CD4-positive, alpha-beta T cell treated with Interleukin-21 for 1 hour (primary cell): ENCODE data around the gene GADD45B.

ENCODE experiments used
- DNase-seq: peaks from one replicate; pipeline ENCODE4 v3.0.0-alpha.2; 2020

The GADD45B gene

GRCh38 chr19:2475702-2476450 is at the start of gene GADD45B:
TSS of gene GADD45B (plus strand) at chr19:2476127. CDS start at chr19:2476359, 232 bp downstream.
- DNase-seq: peak; percentile 98

GRCh38 chr19:2426611-2427428 is 49.1 kb upstream of the GADD45B start:
- peak; percentile 47 for DNase-seq

- peak; percentile 95 for DNase-seq
These were observed 48.3 kb upstream of the GADD45B start, which contains the start of gene TIMM13 for GRCh38 chr19:2427429-2428320. TSS of gene TIMM13 (minus strand) at chr19:2427586. CDS start at chr19:2427533, 53 bp downstream.

GRCh38 chr19:2428321-2428690 is 47.6 kb upstream of the GADD45B start:
- DNase-seq: no peak

GRCh38 chr19:2428756-2429711 is 46.9 kb upstream of the GADD45B start:
- DNase-seq: no peak

- DNase-seq: no peak
These were observed 45.9 kb upstream of the GADD45B start for GRCh38 chr19:2429917-2430535.

GRCh38 chr19:2431318-2432055 is 44.4 kb upstream of the GADD45B start:
- DNase-seq: no peak

- DNase-seq: no peak
These were observed 43.6 kb upstream of the GADD45B start for GRCh38 chr19:2432131-2432848.

- no peak for DNase-seq
These were observed 42.1 kb upstream of the GADD45B start for GRCh38 chr19:2433854-2434253.

- no peak for DNase-seq
These were observed 41.7 kb upstream of the GADD45B start for GRCh38 chr19:2434267-2434666.

- no peak for DNase-seq
These were observed 41.1 kb upstream of the GADD45B start for GRCh38 chr19:2434721-2435265.

- no peak for DNase-seq
These were observed 39.5 kb upstream of the GADD45B start for GRCh38 chr19:2436384-2436783.

GRCh38 chr19:2436926-2437325 is 39.0 kb upstream of the GADD45B start:
- DNase-seq: no peak

- no peak for DNase-seq
These were observed 37.7 kb upstream of the GADD45B start for GRCh38 chr19:2438178-2438577.

GRCh38 chr19:2440515-2440914 is 35.4 kb upstream of the GADD45B start:
- DNase-seq: no peak

- no peak for DNase-seq
These were observed 34.7 kb upstream of the GADD45B start for GRCh38 chr19:2441096-2441752.

GRCh38 chr19:2443116-2443784 is 32.7 kb upstream of the GADD45B start:
- no peak for DNase-seq

GRCh38 chr19:2443785-2444182 is 32.1 kb upstream of the GADD45B start:
- no peak for DNase-seq
